Measurements from ENCODE around the gene WDR55.

DNA sequence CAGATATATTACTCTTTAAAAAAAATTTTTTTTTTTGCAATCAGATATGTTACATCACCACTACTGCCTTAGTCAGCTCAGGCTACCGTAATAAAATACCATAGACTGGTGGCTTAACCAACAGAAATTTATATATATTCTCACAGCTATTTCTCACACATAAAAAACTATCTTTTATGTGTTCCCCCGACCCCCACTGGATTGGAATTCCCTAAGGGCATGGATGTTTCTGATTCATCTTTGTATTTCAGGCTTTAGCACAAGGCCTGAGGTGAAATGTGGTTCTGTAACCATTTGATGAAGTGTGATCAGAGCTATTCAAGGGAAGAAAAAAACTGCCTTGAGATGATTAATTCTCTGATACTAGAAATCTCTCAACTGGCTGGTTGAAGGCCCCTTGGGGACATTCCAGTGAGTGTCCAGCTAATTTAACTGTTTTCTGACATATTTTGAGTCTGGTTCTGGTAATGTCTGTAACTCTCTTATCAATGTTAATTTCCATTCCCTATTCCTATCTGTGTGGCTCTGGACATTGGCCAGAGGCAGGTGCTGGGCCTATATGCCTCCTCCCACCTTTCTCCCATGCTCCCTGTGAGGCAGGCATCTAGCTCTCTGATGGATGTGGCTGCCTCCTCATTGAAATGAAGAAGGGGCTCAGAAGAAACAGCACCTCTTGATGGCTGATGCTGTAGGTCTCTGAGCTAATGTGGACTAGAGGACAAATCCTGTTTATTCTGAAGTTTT, 34.2 kb upstream of the WDR55 start:
- no peak for TF ChIP-seq POLR2A (IDR thresholded peaks at IDR 0.05)
- TF ChIP-seq, protein P1, sequence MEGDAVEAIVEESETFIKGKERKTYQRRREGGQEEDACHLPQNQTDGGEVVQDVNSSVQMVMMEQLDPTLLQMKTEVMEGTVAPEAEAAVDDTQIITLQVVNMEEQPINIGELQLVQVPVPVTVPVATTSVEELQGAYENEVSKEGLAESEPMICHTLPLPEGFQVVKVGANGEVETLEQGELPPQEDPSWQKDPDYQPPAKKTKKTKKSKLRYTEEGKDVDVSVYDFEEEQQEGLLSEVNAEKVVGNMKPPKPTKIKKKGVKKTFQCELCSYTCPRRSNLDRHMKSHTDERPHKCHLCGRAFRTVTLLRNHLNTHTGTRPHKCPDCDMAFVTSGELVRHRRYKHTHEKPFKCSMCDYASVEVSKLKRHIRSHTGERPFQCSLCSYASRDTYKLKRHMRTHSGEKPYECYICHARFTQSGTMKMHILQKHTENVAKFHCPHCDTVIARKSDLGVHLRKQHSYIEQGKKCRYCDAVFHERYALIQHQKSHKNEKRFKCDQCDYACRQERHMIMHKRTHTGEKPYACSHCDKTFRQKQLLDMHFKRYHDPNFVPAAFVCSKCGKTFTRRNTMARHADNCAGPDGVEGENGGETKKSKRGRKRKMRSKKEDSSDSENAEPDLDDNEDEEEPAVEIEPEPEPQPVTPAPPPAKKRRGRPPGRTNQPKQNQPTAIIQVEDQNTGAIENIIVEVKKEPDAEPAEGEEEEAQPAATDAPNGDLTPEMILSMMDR (IDR thresholded peaks at IDR 0.05) = no peak
- TF ChIP-seq EP300 (IDR thresholded peaks at IDR 0.05; ENCODE audit: low read depth) = no peak
